GOT3 (cell line): ENCODE results near the gene QSOX2.
"Not testable (repeated sequence)": the region's sequence is repeated elsewhere in the genome, so short reads cannot be mapped to it uniquely, and the experiment has no call there.

ENCODE experiments used
- DNase-seq: peaks from one replicate; lab custom pipeline; 2025; ENCODE audit warnings: mixed read lengths; lab: John Stamatoyannopoulos, UW

QSOX2 gene

GRCh38 chr9:136281421-136282271, 36.0 kb upstream of the QSOX2 start:
- DNase-seq: no peak

- DNase-seq: no peak
Observed at GRCh38 chr9:136280535-136281315, 35.1 kb upstream of the QSOX2 start.

GRCh38 chr9:136279471-136279870, 33.9 kb upstream of the QSOX2 start:
- DNase-seq: no peak

GRCh38 chr9:136278894-136279293, 33.3 kb upstream of the QSOX2 start:
- DNase-seq: no peak

GRCh38 chr9:136278221-136278620, 32.6 kb upstream of the QSOX2 start:
- no peak for DNase-seq

GRCh38 chr9:136277746-136278145, 32.1 kb upstream of the QSOX2 start:
- DNase-seq: no peak

GRCh38 chr9:136276716-136277115, 31.1 kb upstream of the QSOX2 start:
- no peak for DNase-seq

GRCh38 chr9:136275655-136276429, 30.2 kb upstream of the QSOX2 start:
- DNase-seq: no peak

GRCh38 chr9:136274786-136275654, 29.4 kb upstream of the QSOX2 start:
- no peak for DNase-seq

GRCh38 chr9:136273921-136274785, 28.5 kb upstream of the QSOX2 start:
- no peak for DNase-seq

GRCh38 chr9:136273244-136273865, 27.7 kb upstream of the QSOX2 start:
- no peak for DNase-seq

- DNase-seq: no peak
Observed at GRCh38 chr9:136270173-136270705, 24.6 kb upstream of the QSOX2 start.

GRCh38 chr9:136268735-136269134, 23.1 kb upstream of the QSOX2 start:
- DNase-seq: no peak

- no peak for DNase-seq
Observed at GRCh38 chr9:136268318-136268717, 22.7 kb upstream of the QSOX2 start.

- DNase-seq: peak; percentile 47
Observed at GRCh38 chr9:136267261-136268111, 21.9 kb upstream of the QSOX2 start.

GRCh38 chr9:136266641-136267040, 21.0 kb upstream of the QSOX2 start:
- DNase-seq: not testable (repeated sequence)

- DNase-seq: no peak
Observed at GRCh38 chr9:136265561-136266355, 20.1 kb upstream of the QSOX2 start.
